ENCODE data around the gene LRCH1. TPM values are rescaled to one million over a fixed set of nuclear protein-coding genes. Genes with fewer than 3 reads are reported as not detected.

The LRCH1 gene
- total RNA-seq, 1 donor from 2014 or later: 11.0 TPM

DNA sequence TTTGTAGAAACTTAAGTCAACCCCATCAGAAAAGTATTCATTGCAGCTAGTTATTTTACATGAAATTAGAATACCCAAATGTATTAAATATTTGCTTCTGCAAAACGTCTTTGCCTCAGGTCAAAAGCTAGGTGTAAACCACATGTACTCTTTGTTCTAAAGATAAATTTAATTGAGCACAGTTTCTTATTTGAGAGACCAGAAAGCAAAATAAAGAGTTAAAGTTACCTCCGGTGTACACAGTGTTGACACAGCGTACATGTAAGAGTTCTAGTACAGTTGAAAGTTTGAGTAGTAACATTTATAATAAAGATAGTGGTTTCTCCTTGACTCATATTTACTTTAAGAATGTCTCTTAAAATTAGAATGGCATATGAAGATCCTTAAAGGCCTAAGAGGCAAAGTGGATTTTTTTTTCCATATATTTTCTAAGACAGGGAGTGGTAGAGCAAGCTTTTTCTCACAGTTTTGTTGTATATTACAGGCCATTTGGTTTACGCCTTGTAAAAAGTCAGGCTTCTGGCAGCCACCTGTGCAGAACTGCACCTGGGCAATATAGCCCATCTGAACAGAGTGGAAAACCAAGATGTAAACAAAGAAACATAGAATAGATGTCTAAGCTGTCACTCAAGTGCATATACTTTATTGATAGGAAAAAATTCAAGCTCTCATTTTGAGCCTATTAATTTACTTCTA lies 2.9 kb downstream of the LRCH1 start:
- intact Hi-C loops (cut with DNase I): loop anchor here (10.0 kb wide), 1 partner anchor 129 kb away; no protein-coding TSS in a partner anchor
- ATAC-seq (ENCODE audit: poor library complexity): no peak
- no peak for DNase-seq

GRCh38 chr13:46556418-46556779 lies 3.4 kb downstream of the LRCH1 start:
- ATAC-seq (ENCODE audit: poor library complexity) (no peak), DNase-seq (no peak)
- intact Hi-C loops (cut with DNase I): loop anchor here (10.0 kb wide), 1 partner anchor 128 kb away; no protein-coding TSS in a partner anchor

GRCh38 chr13:46559272-46559805 lies 6.4 kb downstream of the LRCH1 start:
- ATAC-seq (ENCODE audit: poor library complexity): no peak
- no peak for DNase-seq
- intact Hi-C loops (cut with DNase I): loop anchor here (10.0 kb wide), 1 partner anchor 125 kb away; no protein-coding TSS in a partner anchor

GRCh38 chr13:46560778-46561177 lies 7.8 kb downstream of the LRCH1 start:
- DNase-seq (no peak), ATAC-seq (ENCODE audit: poor library complexity) (no peak)
- intact Hi-C loops (cut with DNase I): no loop called here

- ATAC-seq (ENCODE audit: poor library complexity): no peak
- DNase-seq: no peak
- intact Hi-C loops (cut with DNase I): no loop called here
Observed at GRCh38 chr13:46561286-46561685, 8.3 kb downstream of the LRCH1 start.

DNA sequence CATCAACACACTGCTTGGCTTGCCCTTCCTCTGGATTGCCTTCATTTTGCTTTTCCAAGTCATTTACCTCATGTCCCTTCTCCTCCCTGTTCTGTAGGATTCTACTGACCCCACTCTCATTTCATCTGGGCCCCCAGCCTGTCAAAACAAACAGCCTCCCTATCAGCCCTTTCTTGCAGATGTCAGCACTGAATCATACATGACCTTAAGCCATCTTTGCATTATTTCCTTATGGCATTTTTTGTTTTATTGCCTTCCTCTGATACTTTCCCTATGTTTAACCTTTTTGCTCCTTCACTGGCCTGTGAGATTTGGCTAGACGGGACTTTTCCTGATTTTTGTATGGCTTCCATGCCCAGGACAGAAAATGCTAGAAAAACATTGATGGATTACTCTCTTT lies 8.7 kb downstream of the LRCH1 start:
- ATAC-seq (ENCODE audit: poor library complexity) (no peak), DNase-seq (no peak)
- intact Hi-C loops (cut with DNase I): no loop called here

- ATAC-seq (ENCODE audit: poor library complexity) (no peak), DNase-seq (no peak)
- intact Hi-C loops (cut with DNase I): no loop called here
Observed at GRCh38 chr13:46562152-46562551, 9.2 kb downstream of the LRCH1 start.

DNA sequence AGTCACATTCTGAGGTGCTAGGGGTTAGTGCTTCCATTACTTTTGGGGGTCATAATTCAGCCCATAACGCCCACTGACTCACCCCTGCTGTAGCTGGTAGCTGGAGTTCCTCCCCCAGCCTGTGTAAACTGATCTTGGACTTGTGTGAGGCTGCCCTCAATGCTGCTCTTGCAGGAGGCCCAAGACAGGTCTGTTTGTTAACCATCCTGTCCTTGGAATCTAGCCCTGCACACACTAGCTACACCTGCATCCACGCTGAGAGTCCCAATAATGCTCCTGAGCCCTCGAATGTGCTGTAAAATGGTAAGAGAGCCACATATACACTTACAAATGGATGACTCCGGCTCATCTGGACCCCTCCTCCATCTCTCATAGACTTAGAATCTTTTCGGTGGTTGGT lies 9.6 kb downstream of the LRCH1 start:
- DNase-seq (no peak), ATAC-seq (ENCODE audit: poor library complexity) (no peak)
- intact Hi-C loops (cut with DNase I): no loop called here

GRCh38 chr13:46565808-46566750 lies 13.1 kb downstream of the LRCH1 start:
- ATAC-seq (ENCODE audit: poor library complexity) (no peak), DNase-seq (no peak)
- intact Hi-C loops (cut with DNase I): no loop called here

DNA sequence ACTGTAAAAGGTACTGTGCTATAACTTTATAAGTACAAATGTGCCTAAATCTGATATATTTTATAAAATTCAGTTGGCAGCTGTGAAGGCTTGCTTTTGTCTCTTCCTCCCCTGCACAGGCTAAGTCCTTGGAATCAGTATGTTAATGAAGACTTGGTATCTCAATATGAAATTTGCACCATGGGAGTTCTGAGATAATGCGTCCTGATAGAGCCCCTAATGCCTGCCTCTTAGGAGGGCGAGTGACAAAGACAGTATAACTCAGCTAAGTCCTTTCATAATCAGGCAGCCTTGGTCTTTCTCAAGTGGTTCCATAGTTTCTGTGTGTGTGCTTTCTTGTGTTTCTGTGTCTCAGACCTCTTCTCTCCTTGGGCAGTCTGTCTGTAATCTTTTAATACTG lies 14.7 kb downstream of the LRCH1 start:
- DNase-seq (no peak), ATAC-seq (ENCODE audit: poor library complexity) (no peak)
- intact Hi-C loops (cut with DNase I): no loop called here

GRCh38 chr13:46569456-46569855 lies 16.5 kb downstream of the LRCH1 start:
- intact Hi-C loops (cut with DNase I): no loop called here
- ATAC-seq (ENCODE audit: poor library complexity) (no peak), DNase-seq (no peak)

DNA sequence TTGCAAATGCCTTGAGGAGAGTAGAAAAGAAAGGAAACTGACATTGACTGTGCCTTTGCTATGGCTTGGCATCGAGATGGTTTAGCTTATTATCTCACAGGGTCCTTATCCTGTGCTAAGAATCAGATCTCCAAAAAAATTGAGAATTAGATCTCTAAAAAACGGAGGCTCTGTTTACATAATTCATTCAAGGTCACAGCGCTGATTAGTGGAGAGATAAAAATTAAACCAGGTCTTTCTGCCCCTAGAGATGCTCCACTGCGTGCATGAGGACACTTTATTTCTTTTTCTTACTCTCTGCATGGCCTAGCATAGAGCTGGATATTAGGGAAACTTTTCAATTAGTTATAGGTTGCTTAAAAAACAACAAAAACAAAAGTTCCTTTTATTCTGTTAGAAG lies 17.3 kb downstream of the LRCH1 start:
- ATAC-seq (ENCODE audit: poor library complexity) (no peak), DNase-seq (no peak)
- intact Hi-C loops (cut with DNase I): no loop called here

DNA sequence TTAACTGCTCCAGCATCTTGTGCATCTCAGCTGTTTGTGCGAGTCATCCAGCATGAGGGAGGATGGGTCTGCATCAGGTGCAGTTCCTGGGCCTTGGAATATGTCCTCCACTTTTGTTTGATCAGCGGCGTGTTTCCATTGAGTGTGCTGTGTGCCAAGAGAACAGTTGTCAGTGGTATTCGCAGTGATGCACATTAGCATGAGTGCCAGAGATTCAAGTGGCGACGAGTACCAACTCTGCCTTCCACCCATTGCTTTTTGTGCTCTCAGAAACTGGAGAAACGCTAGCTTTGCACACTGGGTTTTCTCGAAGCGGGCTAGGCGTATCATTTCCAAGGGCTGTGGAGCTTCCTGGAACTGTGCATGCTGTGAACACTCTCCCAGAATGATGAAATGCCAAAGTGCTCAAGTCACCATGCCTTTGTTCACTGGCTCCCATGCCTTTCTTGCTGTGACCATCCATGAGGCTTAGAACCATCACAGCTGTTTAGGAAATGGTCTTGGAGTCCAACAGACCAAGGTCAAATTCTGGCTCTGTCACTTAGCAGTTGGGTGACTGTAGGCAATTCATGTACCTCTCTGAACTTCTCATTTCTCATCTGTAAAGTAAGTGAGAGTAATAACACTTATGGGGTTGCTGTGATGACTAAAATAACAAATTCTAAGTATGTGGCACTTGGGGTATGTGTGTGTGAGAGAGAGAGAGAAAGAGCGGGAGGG lies 18.4 kb downstream of the LRCH1 start:
- intact Hi-C loops (cut with DNase I): no loop called here
- DNase-seq: no peak
- peak; percentile 32 for ATAC-seq (ENCODE audit: poor library complexity)

DNA sequence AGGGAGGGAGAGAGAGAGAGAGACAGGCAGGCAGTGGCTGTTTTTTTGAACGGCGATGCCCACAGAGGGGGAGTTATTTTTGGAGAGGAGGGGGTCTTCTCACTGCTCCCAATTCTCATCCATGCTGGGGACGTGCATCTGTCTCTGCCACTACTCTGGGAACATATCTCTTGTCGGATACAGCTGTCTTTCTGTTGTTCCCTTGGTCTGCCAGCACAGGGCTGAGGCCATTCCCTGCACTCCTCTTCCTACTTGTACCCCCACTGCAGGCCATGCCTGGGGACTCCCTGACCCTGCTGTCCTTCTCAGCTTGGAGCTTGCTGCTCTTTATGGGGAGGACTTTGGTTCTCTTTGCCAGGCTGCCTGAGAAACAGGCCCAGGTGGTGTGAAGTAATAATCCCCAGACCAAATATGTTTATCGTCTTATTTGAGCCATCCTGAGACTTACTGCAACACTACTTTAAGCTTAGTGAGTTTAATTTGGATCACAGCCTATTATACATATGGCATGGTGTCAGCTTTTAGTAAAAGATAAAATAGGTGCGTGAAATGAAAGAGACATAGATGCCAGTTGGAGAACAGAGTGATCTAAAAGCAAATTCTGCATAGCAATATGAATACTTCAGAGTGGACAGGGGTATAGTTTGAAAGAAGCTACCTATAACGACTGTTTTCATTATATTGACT lies 19.1 kb downstream of the LRCH1 start:
- ATAC-seq (ENCODE audit: poor library complexity) (peak; percentile 8), DNase-seq (no peak)
- intact Hi-C loops (cut with DNase I): no loop called here

DNA sequence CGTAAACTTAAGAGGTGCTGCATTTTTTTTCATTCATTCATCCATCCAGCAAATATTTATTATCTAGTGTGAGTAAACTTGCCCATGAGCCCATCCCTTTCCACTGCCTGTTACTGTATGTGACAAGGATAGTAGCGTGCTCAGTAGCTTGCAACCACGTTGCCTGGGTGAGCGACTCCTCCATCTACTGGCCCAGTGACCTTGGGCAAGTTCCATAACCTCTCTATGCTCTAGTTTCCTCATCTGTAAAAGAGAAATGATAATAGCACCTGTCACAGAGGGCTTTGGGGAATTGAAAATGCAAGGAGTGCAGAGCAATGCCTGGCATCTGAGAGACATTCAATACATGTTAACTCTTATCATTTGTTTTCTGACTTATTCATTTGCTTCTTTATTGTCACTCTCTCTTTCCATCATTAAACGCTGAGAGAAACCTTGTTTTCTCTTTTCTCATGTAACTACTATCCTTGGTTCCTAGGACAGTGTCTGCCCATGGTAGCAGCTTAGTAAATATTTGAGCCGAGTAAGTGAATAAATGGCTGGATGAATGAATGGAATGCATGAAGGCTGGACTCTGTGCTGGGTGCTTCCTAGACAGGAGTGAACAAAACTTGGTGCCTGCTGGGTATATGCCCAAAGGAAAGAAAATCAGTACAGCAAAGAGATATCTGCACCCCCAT lies 19.9 kb downstream of the LRCH1 start:
- no peak for DNase-seq

GRCh38 chr13:46575301-46575771 lies 22.4 kb downstream of the LRCH1 start:
- DNase-seq (no peak), ATAC-seq (ENCODE audit: poor library complexity) (peak; percentile 55)
- intact Hi-C loops (cut with DNase I): no loop called here

More for the DNA sequence above, 19.9 kb downstream of the LRCH1 start:
- no peak for ATAC-seq (ENCODE audit: poor library complexity)
- intact Hi-C loops (cut with DNase I): no loop called here

DNA sequence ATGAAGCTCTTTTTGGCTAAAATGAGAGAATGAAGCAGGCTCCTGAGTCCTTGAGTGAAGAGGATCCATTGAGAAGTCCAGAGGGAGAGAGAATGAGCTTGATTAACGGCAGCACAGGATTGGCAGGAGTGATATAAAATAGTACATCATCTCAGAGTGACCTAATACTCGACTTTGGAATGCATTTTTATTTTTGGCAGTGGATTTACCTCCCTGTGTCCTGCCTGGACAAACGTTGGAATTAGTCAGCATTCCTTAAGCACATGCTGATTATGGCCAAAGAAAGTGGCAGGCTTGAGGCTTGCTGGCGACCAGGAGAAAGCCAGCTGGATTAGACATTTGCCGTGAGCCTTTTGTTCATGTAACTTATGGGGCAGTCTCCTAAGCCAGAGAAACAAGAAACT lies 22.9 kb downstream of the LRCH1 start:
- intact Hi-C loops (cut with DNase I): no loop called here
- DNase-seq (no peak), ATAC-seq (ENCODE audit: poor library complexity) (peak; percentile 77)

DNA sequence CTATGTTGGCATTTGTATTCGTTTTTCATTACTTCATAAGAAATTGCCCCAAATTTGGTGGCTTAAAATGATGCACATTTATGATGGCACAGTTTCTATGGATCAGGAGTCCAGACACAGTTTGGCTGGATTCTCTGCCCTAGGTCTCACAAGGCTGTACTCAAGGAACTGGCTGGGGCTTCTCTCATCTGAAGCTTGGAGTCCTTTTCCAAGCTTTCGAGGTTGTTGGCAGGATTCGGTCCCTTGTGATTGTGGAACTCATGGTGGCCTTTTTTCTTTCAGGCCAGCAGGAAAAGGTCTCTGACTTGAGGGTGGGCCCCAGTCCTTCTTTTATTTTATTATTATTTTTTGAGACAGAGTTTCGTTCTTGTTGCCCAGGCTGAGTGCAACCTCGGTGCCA lies 23.8 kb downstream of the LRCH1 start:
- DNase-seq (no peak), ATAC-seq (ENCODE audit: poor library complexity) (no peak)
- intact Hi-C loops (cut with DNase I): no loop called here
